HepG2 (cell line): ENCODE results near the gene TBX10. TPM values are rescaled to one million over a fixed set of nuclear protein-coding genes. Genes with fewer than 3 reads are reported as not detected.

Source experiments
- CAMTA2 ChIP-seq: sonication (generic); formaldehyde crosslinking; IDR thresholded peaks from 2 replicates; pipeline ENCODE4 v1.4.0; 2020; ENCODE audit warnings: mild to moderate bottlenecking, missing genetic modification reagents, borderline replicate concordance
- DMAP1 ChIP-seq: IDR thresholded peaks from 2 replicates; pipeline ENCODE4 v1.6.1; 2016
- FOXO1 ChIP-seq: sonication (generic); formaldehyde crosslinking; IDR thresholded peaks from 2 replicates; pipeline ENCODE4 v1.4.0; 2020; ENCODE audit warnings: missing genetic modification reagents
- GATAD1 ChIP-seq: IDR thresholded peaks from 2 replicates; pipeline ENCODE4 v1.6.1; 2016; ENCODE audit warnings: missing genetic modification reagents, missing compliant biosample characterization
- GLMP ChIP-seq: sonication (generic); formaldehyde crosslinking; IDR thresholded peaks from 2 replicates; pipeline ENCODE4 v1.9.0; 2021; ENCODE audit warnings: missing genetic modification reagents, mild to moderate bottlenecking, borderline replicate concordance
- JUN ChIP-seq: sonication (generic); formaldehyde crosslinking; IDR thresholded peaks from 2 replicates; pipeline ENCODE4 v1.4.0; 2020; ENCODE audit warnings: mild to moderate bottlenecking, missing genetic modification reagents
- KLF16 ChIP-seq, 2 experiments: sonication (generic) in 1 of 2; formaldehyde crosslinking in 1 of 2; IDR thresholded peaks; 2 replicates each; pipeline versions ENCODE4 v1.6.1 to v1.8.0; 2016 to 2023; ENCODE audit warnings: missing genetic modification reagents in 2 of 2, missing compliant biosample characterization in 1 of 2
- MAZ ChIP-seq, 2 experiments: sonication (generic) in 1 of 2; formaldehyde crosslinking in 1 of 2; IDR thresholded peaks; 2 replicates each; pipeline versions ENCODE4 v1.5.0 to v1.6.1; 2012 to 2020; ENCODE audit warnings: low read depth in 2 of 2, mild to moderate bottlenecking in 2 of 2, borderline replicate concordance in 1 of 2, improper control_type of control experiment in 1 of 2, low read length in 1 of 2, missing genetic modification reagents in 1 of 2, moderate library complexity in 1 of 2
- NCOA5 ChIP-seq: sonication (generic); formaldehyde crosslinking; IDR thresholded peaks from 2 replicates; pipeline ENCODE4 v1.4.0; 2020; ENCODE audit warnings: missing genetic modification reagents
- NPAS2 ChIP-seq: sonication (generic); formaldehyde crosslinking; IDR thresholded peaks from 2 replicates; pipeline ENCODE4 v1.8.0; 2022; ENCODE audit warnings: mild to moderate bottlenecking, missing genetic modification reagents, borderline replicate concordance
- PRDM15 ChIP-seq: sonication (generic); formaldehyde crosslinking; IDR thresholded peaks from 2 replicates; pipeline ENCODE4 v1.4.0; 2020; ENCODE audit warnings: missing genetic modification reagents
- REPIN1 ChIP-seq: sonication (generic); formaldehyde crosslinking; IDR thresholded peaks from 2 replicates; pipeline ENCODE4 v1.8.0; 2022; ENCODE audit warnings: missing genetic modification reagents, low read depth, mild to moderate bottlenecking, borderline replicate concordance
- SP1 ChIP-seq, 2 experiments: fragments of 450-650 bp in 1 of 2; sonication (generic) in 1 of 2; formaldehyde crosslinking in 1 of 2; IDR thresholded peaks; 2 replicates each; pipeline versions ENCODE4 v1.4.0 to v1.6.1; 2016 to 2020; ENCODE audit warnings: missing genetic modification reagents in 1 of 2
- STAT5B ChIP-seq: sonication (generic); formaldehyde crosslinking; IDR thresholded peaks from 2 replicates; pipeline ENCODE4 v1.4.0; 2020; ENCODE audit warnings: missing genetic modification reagents
- TRAFD1 ChIP-seq: sonication (generic); formaldehyde crosslinking; IDR thresholded peaks from 2 replicates; pipeline ENCODE4 v1.5.1; 2020; ENCODE audit warnings: missing genetic modification reagents, mild to moderate bottlenecking, borderline replicate concordance
- ZNF296 ChIP-seq: sonication (generic); formaldehyde crosslinking; conservative IDR thresholded peaks from 2 replicates; pipeline ENCODE4 v1.5.0; 2020; ENCODE audit warnings: mild to moderate bottlenecking, missing genetic modification reagents
- ZNF619 ChIP-seq: sonication (generic); formaldehyde crosslinking; IDR thresholded peaks from 2 replicates; pipeline ENCODE4 v1.4.0; 2020; ENCODE audit warnings: mild to moderate bottlenecking, missing genetic modification reagents
- ZNF670 ChIP-seq: sonication (generic); formaldehyde crosslinking; IDR thresholded peaks from 2 replicates; pipeline ENCODE4 v1.8.0; 2022; ENCODE audit warnings: mild to moderate bottlenecking, missing genetic modification reagents, borderline replicate concordance
- ZNF782 ChIP-seq: sonication (generic); formaldehyde crosslinking; IDR thresholded peaks from 2 replicates; pipeline ENCODE4 v1.4.0; 2020; ENCODE audit warnings: missing genetic modification reagents, mild to moderate bottlenecking, borderline replicate concordance
- ZNF883 ChIP-seq: sonication (generic); formaldehyde crosslinking; IDR thresholded peaks from 2 replicates; pipeline ENCODE4 v1.5.1; 2020; ENCODE audit warnings: mild to moderate bottlenecking, missing genetic modification reagents; ENCODE audit errors: not compliant biosample characterization
- polyA plus RNA-seq, 8 experiments: library from polyadenylated mRNA; depleted of rRNA in 3 of 8; stranded (reverse) in 7 of 8; unstranded in 1 of 8; fragments of >200 nt; fragmentation: Illumina TruSeq in 4 of 8; extraction: Trizol in 4 of 8; gene quantifications; 2 replicates each; pipeline versions ENCODE4 v1.2.1 to v1.2.3, GENCODE V29; 2011 to 2016; ENCODE audit warnings: low read depth in 4 of 8, missing spikeins in 1 of 8, mixed read lengths in 1 of 8; ENCODE audit not compliant: insufficient read depth in 1 of 8
- total RNA-seq, 5 experiments: library from RNA; depleted of rRNA; stranded (reverse); fragments of >200 nt; fragmentation: Illumina TruSeq; extraction: Trizol; gene quantifications; 2 replicates each; pipeline ENCODE4 v1.2.3, GENCODE V29; 2016; ENCODE audit warnings: low read depth in 1 of 5
- TF ChIP-seq, protein P1 (sequence below): IDR thresholded peaks from 2 replicates; pipeline ENCODE4 v1.6.1; 2012; ENCODE audit warnings: inconsistent platforms

TBX10 gene
- total and polyA plus RNA-seq, 2 of the 13 experiments (the other 11 are each of a cell fraction or from before 2014, with no cell fraction given) = 0.27 to 1.7 TPM

DNA sequence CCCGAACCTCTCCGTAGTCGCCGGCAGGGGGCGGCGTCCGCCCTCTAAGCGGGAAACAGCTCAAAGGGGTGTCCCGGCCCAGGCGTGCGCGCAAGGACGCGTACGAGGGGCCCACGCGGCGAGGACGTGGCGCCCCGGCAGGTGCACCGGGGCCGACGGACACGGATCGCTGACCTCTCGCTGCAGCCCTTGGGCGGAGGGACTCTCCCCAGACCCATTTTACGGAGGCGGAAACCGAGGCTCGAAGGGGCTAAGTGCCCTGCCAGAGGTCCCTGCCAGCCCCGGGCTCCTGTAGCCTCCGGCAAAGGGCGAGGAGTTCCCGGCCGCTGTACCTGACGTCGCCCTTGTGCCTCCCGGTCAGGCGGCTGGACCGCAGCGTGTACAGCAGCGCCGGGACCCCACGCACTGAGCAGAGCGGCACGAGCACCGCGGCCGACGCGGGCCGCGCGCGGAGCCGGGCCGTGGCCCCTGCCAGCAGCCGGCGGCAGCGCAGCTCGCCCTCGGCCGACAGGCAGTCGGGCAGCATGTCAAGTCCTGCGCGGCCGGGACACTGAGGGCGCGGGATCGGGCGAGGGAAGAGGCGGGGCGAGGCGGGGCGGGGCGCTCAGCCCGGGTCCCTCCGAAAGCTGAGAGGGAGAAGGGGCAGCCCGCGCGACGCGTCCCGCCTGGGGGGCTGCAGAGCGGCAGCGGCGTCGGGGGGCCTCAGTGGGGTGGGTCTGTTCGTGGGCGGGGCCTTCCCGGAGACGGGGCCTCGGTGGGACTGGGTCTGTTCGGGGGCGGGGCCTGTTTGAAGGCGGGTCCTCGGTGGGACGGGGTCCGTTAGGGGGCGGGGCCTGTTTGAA is 10.0 kb downstream of the TBX10 start, which contains the start of gene NUDT8 (continued):
- TF ChIP-seq ZNF619 (CRISPR knock-in tag) (no peak), FOXO1 (CRISPR knock-in tag) (peak; percentile 41; the same call in 1 of the 2 replicates), NCOA5 (CRISPR knock-in tag) (no peak), GLMP (CRISPR knock-in tag) (no peak), GATAD1 (CRISPR knock-in tag) (peak; percentile 52; the same call in 1 of the 2 replicates), SP1 (IDR thresholded peaks at IDR 0.05) (no peak), SP1 (CRISPR knock-in tag; IDR thresholded peaks at IDR 0.05) (peak; percentile 61; the same call in 1 of the 2 replicates), ZNF782 (CRISPR knock-in tag) (peak; percentile 56; the same call in 1 of the 2 replicates), DMAP1 (CRISPR knock-in tag) (peak; percentile 75; the same call in 1 of the 2 replicates), TRAFD1 (CRISPR knock-in tag) (no peak), NPAS2 (CRISPR knock-in tag) (no peak), CAMTA2 (CRISPR knock-in tag) (no peak; the same call in 1 of the 2 replicates), JUN (CRISPR knock-in tag) (no peak), PRDM15 (CRISPR knock-in tag) (no peak), STAT5B (0 out of 2 replicates have a peak, but pooled peaks have one; percentile 38), ZNF670 (CRISPR knock-in tag) (no peak), MAZ (IDR thresholded peaks at IDR 0.05; ENCODE audit: borderline replicate concordance, low read depth, low read length) (0 out of 2 replicates have a peak, but pooled peaks have one; percentile 5), MAZ (CRISPR knock-in tag; IDR thresholded peaks at IDR 0.05; ENCODE audit: low read depth) (no peak; the same call in 1 of the 2 replicates), ZNF296 (no peak), ZNF883 (no peak), KLF16 (CRISPR knock-in tag; IDR thresholded peaks at IDR 0.05) (peak in 1 of 2 experiments; percentile 79; a peak in 2 of 4 replicates), REPIN1 (CRISPR knock-in tag) (peak; percentile 55; the same call in 1 of the 2 replicates)
- TF ChIP-seq, protein P1, sequence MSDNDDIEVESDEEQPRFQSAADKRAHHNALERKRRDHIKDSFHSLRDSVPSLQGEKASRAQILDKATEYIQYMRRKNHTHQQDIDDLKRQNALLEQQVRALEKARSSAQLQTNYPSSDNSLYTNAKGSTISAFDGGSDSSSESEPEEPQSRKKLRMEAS = peak; percentile 95
